H1 (cell line): ENCODE measurements around the gene RAPGEF6. TPM values are rescaled to one million over a fixed set of nuclear protein-coding genes. Genes with fewer than 3 reads are reported as not detected.

ENCODE experiments used
- CTCF ChIA-PET: fragments of 300-600 bp; sonication (Branson Sonifier 250); formaldehyde crosslinking; loops from one replicate; lab custom pipeline; 2021; ENCODE audit not compliant: partially characterized antibody; lab: Charles Lee
- POLR2A ChIA-PET: fragments of 300-600 bp; sonication (Branson Sonifier 250); formaldehyde crosslinking; loops from one replicate; lab custom pipeline; 2021; ENCODE audit warnings: inconsistent platforms; ENCODE audit not compliant: partially characterized antibody; lab: Charles Lee
- DNase-seq, 2 experiments: peaks; one replicate each; pipeline versions ENCODE4 v3.0.0 to v3.0.0-alpha.2; 2010 to 2022; ENCODE audit warnings: low spot score in 2 of 2, low read depth in 1 of 2, mixed read lengths in 1 of 2
- FAIRE-seq: peaks from 2 replicates; lab custom pipeline; 2011; peaks lifted over from hg19 to GRCh38; lab: Jason Lieb, UNC
- H2AFZ ChIP-seq: 2 replicates; pipeline ENCODE4 v1.8.1; 2012; ENCODE audit warnings: low read length, inconsistent platforms
- H2AK5ac ChIP-seq: 2 replicates; pipeline ENCODE4 v1.6.1; 2013; ENCODE audit warnings: low read depth, low read length
- H2BK120ac ChIP-seq: replicated peaks from 2 replicates; pipeline ENCODE3; 2013; ENCODE audit warnings: low read depth, low read length, inconsistent platforms
- H2BK12ac ChIP-seq: 2 replicates; pipeline ENCODE4 v1.6.1; 2013; ENCODE audit warnings: low read depth, low read length
- H2BK15ac ChIP-seq: 2 replicates; pipeline ENCODE4 v1.6.1; 2013; ENCODE audit warnings: low read length
- H2BK20ac ChIP-seq: 2 replicates; pipeline ENCODE4 v1.6.1; 2013; ENCODE audit warnings: low read length
- H2BK5ac ChIP-seq: 2 replicates; pipeline ENCODE4 v1.6.1; 2013; ENCODE audit warnings: low read depth, low read length
- H3K14ac ChIP-seq: 2 replicates; pipeline ENCODE4 v1.6.1; 2013; ENCODE audit warnings: inconsistent platforms; ENCODE audit not compliant: insufficient read length
- H3K18ac ChIP-seq: 2 replicates; pipeline ENCODE4 v1.6.1; 2013; ENCODE audit warnings: low read length; ENCODE audit errors: extremely low read depth
- H3K23ac ChIP-seq: 2 replicates; pipeline ENCODE4 v1.6.1; 2013; ENCODE audit warnings: inconsistent platforms; ENCODE audit not compliant: insufficient read length
- H3K23me2 ChIP-seq: 2 replicates; pipeline ENCODE4 v1.6.1; 2013; ENCODE audit warnings: low read depth, low read length
- H3K27ac ChIP-seq: 2 replicates; pipeline ENCODE4 v1.6.1; 2011; ENCODE audit warnings: low read depth, low read length, inconsistent platforms
- H3K27me3 ChIP-seq, 4 experiments: replicated peaks in 1 of 4; 1 replicate in 1 of 4; 2 replicates in 3 of 4; pipeline versions ENCODE4 v1.6.1 to v1.8.1; 2011 to 2013; ENCODE audit warnings: low read length in 3 of 4, mild to moderate bottlenecking in 3 of 4, inconsistent platforms in 2 of 4, mixed read lengths in 2 of 4, moderate library complexity in 1 of 4; ENCODE audit not compliant: control insufficient read depth in 3 of 4, insufficient read depth in 3 of 4; ENCODE audit errors: extremely low read depth in 1 of 4
- H3K36me3 ChIP-seq, 4 experiments: 2 replicates each; pipeline versions ENCODE4 v1.6.1 to v1.8.1; 2011 to 2013; ENCODE audit warnings: mild to moderate bottlenecking in 4 of 4, low read length in 3 of 4, moderate library complexity in 2 of 4, control low read depth in 1 of 4, inconsistent platforms in 1 of 4; ENCODE audit not compliant: insufficient read depth in 4 of 4, control insufficient read depth in 2 of 4
- H3K4ac ChIP-seq: replicated peaks from 2 replicates; pipeline ENCODE3; 2013; ENCODE audit warnings: low read length, low read depth, mixed read lengths, inconsistent platforms; ENCODE audit not compliant: insufficient read length
- H3K4me1 ChIP-seq, 4 experiments: replicated peaks in 1 of 4; 1 replicate in 1 of 4; 2 replicates in 3 of 4; pipeline versions ENCODE4 v1.6.1 to v1.8.1; 2011 to 2013; ENCODE audit warnings: low read length in 3 of 4, inconsistent platforms in 2 of 4, mixed read lengths in 1 of 4; ENCODE audit not compliant: insufficient read depth in 4 of 4, control insufficient read depth in 3 of 4
- H3K4me2 ChIP-seq, 2 experiments: 2 replicates each; pipeline versions ENCODE4 v1.6.1 to v1.8.1; 2011 to 2013; ENCODE audit warnings: low read depth in 2 of 2, low read length in 2 of 2, control low read depth in 1 of 2, inconsistent platforms in 1 of 2, mild to moderate bottlenecking in 1 of 2; ENCODE audit not compliant: insufficient read depth in 1 of 2
- H3K4me3 ChIP-seq, 4 experiments: fragments of 200-600, 300-600 bp in 1 of 4; sonication (generic), shearing (Covaris generic), sonication (Bioruptor Twin) in 1 of 4; 2 replicates each; pipeline versions ENCODE4 v1.5.1 to v1.8.1; 2011 to 2016; ENCODE audit warnings: low read length in 4 of 4, low read depth in 3 of 4, control low read depth in 2 of 4, inconsistent platforms in 2 of 4, mild to moderate bottlenecking in 2 of 4, mixed read lengths in 1 of 4, moderate library complexity in 1 of 4; ENCODE audit not compliant: insufficient read depth in 2 of 4; ENCODE audit errors: extremely low read depth in 1 of 4
- H3K56ac ChIP-seq: replicated peaks from 2 replicates; pipeline ENCODE3; 2013; ENCODE audit warnings: low read depth, mild to moderate bottlenecking, mixed read lengths, low read length, inconsistent platforms; ENCODE audit not compliant: insufficient read length
- H3K79me1 ChIP-seq: 2 replicates; pipeline ENCODE4 v1.6.1; 2013; ENCODE audit warnings: low read depth, low read length, control low read depth
- H3K79me2 ChIP-seq, 2 experiments: 2 replicates each; pipeline versions ENCODE4 v1.6.1 to v1.8.1; 2012 to 2013; ENCODE audit warnings: low read length in 2 of 2, mild to moderate bottlenecking in 2 of 2, inconsistent platforms in 1 of 2; ENCODE audit not compliant: insufficient read depth in 2 of 2, control insufficient read depth in 1 of 2
- H3K9ac ChIP-seq, 4 experiments: replicated peaks in 1 of 4; 1 replicate in 1 of 4; 2 replicates in 3 of 4; pipeline versions ENCODE4 v1.6.1 to v1.8.1; 2011 to 2013; ENCODE audit warnings: low read depth in 3 of 4, low read length in 3 of 4, control low read depth in 2 of 4, mild to moderate bottlenecking in 2 of 4, moderate library complexity in 2 of 4, inconsistent platforms in 1 of 4; ENCODE audit errors: extremely low read depth in 1 of 4
- H3K9me3 ChIP-seq, 2 experiments: 2 replicates each; pipeline versions ENCODE4 v1.6.1 to v1.8.1; 2012 to 2013; ENCODE audit warnings: mild to moderate bottlenecking in 2 of 2, moderate library complexity in 2 of 2, control low read depth in 1 of 2, inconsistent platforms in 1 of 2, low read depth in 1 of 2, low read length in 1 of 2, mixed read lengths in 1 of 2; ENCODE audit not compliant: insufficient read depth in 2 of 2
- H4K20me1 ChIP-seq, 2 experiments: replicated peaks in 1 of 2; 2 replicates each; pipeline versions ENCODE3 to v1.8.1; 2011 to 2013; ENCODE audit warnings: inconsistent platforms in 2 of 2, low read length in 2 of 2, mild to moderate bottlenecking in 1 of 2; ENCODE audit not compliant: insufficient read depth in 2 of 2, control insufficient read depth in 1 of 2
- H4K5ac ChIP-seq: 2 replicates; pipeline ENCODE4 v1.6.1; 2013; ENCODE audit warnings: low read length, low read depth, mixed read lengths, inconsistent platforms; ENCODE audit not compliant: insufficient read length
- H4K8ac ChIP-seq: 2 replicates; pipeline ENCODE4 v1.8.0; 2013; ENCODE audit warnings: mild to moderate bottlenecking, moderate library complexity, low read length, inconsistent platforms; ENCODE audit not compliant: insufficient read depth; ENCODE audit errors: extremely low read depth
- H4K91ac ChIP-seq: replicated peaks from 2 replicates; pipeline ENCODE3; 2013; ENCODE audit warnings: low read length, mixed read lengths, inconsistent platforms; ENCODE audit not compliant: insufficient read length
- ASH2L ChIP-seq: fragments of 200-600, 300-600 bp; sonication (generic); IDR thresholded peaks from one replicate; pipeline ENCODE4 v1.7.1; 2017; ENCODE audit warnings: low read length
- BCL11A ChIP-seq, 2 experiments: IDR thresholded peaks; one replicate each; pipeline ENCODE4 v1.6.1; 2011; ENCODE audit warnings: low read depth in 2 of 2, low read length in 2 of 2, mild to moderate bottlenecking in 2 of 2
- FOSL1 ChIP-seq: IDR thresholded peaks from 2 replicates; pipeline ENCODE4 v1.6.1; 2011; ENCODE audit warnings: mild to moderate bottlenecking, low read depth, low read length, moderate library complexity; ENCODE audit not compliant: insufficient read depth
- RBBP5 ChIP-seq: IDR thresholded peaks from 2 replicates; pipeline ENCODE4 v1.7.1; 2012; ENCODE audit warnings: low read depth, mild to moderate bottlenecking, inconsistent platforms, low read length, moderate library complexity, borderline replicate concordance
- RFX5 ChIP-seq: IDR thresholded peaks from 2 replicates; pipeline ENCODE4 v1.6.1; 2011; ENCODE audit warnings: low read depth, low read length, improper control_type of control experiment, borderline replicate concordance
- RNF2 ChIP-seq: fragments of 200-900, 300-1000 bp; sonication (generic); IDR thresholded peaks from 2 replicates; pipeline ENCODE4 v1.7.1; 2016; ENCODE audit warnings: borderline replicate concordance, low read depth, mild to moderate bottlenecking, antibody characterized with exemption, low read length; ENCODE audit not compliant: poor library complexity, severe bottlenecking; ENCODE audit errors: missing control alignments
- SP4 ChIP-seq: IDR thresholded peaks from 2 replicates; pipeline ENCODE4 v1.6.1; 2012; ENCODE audit warnings: low read length, inconsistent platforms
- TEAD4 ChIP-seq: IDR thresholded peaks from 2 replicates; pipeline ENCODE4 v1.6.1; 2012; ENCODE audit warnings: low read depth, low read length, inconsistent platforms, mixed read lengths
- YY1 ChIP-seq: IDR thresholded peaks from 2 replicates; pipeline ENCODE4 v1.6.1; 2011; ENCODE audit warnings: low read depth, mild to moderate bottlenecking, low read length
- ZNF274 ChIP-seq: IDR thresholded peaks from 2 replicates; pipeline ENCODE4 v1.7.0; 2012; ENCODE audit warnings: low read length, borderline replicate concordance; ENCODE audit errors: extremely low read depth
- polyA plus RNA-seq, 7 experiments: library from polyadenylated mRNA; depleted of rRNA in 3 of 7; stranded (reverse) in 5 of 7; unstranded in 2 of 7; fragments of >200 nt in 5 of 7; fragments of 200-250 nt in 2 of 7; gene quantifications; 1 replicate in 5 of 7; 2 replicates in 1 of 7; 4 replicates in 1 of 7; pipeline versions ENCODE4 v1.2.1 to v1.2.3, GENCODE V29; 2011 to 2013; ENCODE audit warnings: missing spikeins in 2 of 7, mixed read lengths in 2 of 7
- total RNA-seq: library from RNA; stranded (reverse); fragmentation: NEBNext Ultra II Directional; extraction: Animal tissue kit (Norgen Biotek cat#: 25700); gene quantifications from 2 replicates; pipeline ENCODE4 v1.2.1, GENCODE V29; 2021

Gene RAPGEF6
- total and polyA plus RNA-seq, 2 of the 8 experiments (the other 6 are each of a cell fraction or from before 2014, with no cell fraction given) = 4.8 to 20.0 TPM

DNA sequence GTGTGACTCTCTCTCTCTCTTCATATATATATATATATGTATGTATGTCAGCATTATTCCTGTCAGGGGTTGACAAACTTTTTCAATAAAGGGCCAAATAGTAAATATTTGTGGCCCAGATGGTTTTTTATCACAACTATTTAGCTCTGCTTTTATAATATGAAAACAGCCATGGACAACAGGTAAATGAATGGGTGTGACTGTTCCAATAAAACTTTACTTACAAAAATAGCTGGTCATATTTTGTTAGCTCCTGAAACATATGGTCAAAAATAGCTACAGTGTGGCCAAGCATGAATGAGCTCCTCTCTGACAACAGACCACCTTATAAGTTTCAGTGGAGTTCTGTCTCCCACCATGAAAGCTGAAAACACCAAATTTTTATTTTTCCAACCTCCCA lies 21.6 kb downstream of the RAPGEF6 start:
- H2BK5ac ChIP-seq = no peak overlapping the region
- H3K23me2 ChIP-seq = no peaks in the 10 kb centered on the region
- no peak overlapping the region for H3K14ac ChIP-seq
- FAIRE-seq (no peak), DNase-seq (no peak)
- no peaks in the 10 kb centered on the region for H3K27me3 ChIP-seq
- no peak overlapping the region for H3K23ac ChIP-seq
- POLR2A ChIA-PET = no interaction called here
- no peak overlapping the region for H3K9ac ChIP-seq
- H4K8ac ChIP-seq = no peak overlapping the region
- H2BK12ac ChIP-seq = no peak overlapping the region
- H3K4me1 ChIP-seq = peaks cover 0 to 8% (median 1%) of the 10 kb centered on the region in 4 experiments; a peak in 2 of 7 replicates
- H4K5ac ChIP-seq = no peak overlapping the region
- H3K9me3 ChIP-seq = no peaks in the 10 kb centered on the region
- peaks cover 13 to 93% of the 10 kb centered on the region in 2 experiments for H3K79me2 ChIP-seq
- no peak overlapping the region for H3K56ac ChIP-seq
- no peak overlapping the region for H2BK15ac ChIP-seq
- H3K4ac ChIP-seq = no peak overlapping the region
- peaks cover 7% of the 10 kb centered on the region for H3K79me1 ChIP-seq
- H3K27ac ChIP-seq = no peak overlapping the region
- H4K20me1 ChIP-seq = peaks cover 3 to 8% of the 10 kb centered on the region in 2 experiments
- no peak overlapping the region for H4K91ac ChIP-seq
- H3K4me2 ChIP-seq = no peak overlapping the region
- no peak overlapping the region for H2BK120ac ChIP-seq
- H2AFZ ChIP-seq = no peak overlapping the region
- no peak overlapping the region for H3K4me3 ChIP-seq
- no peak overlapping the region for H3K18ac ChIP-seq
- H2AK5ac ChIP-seq = no peak overlapping the region
- CTCF ChIA-PET = interaction anchor here (2.7 kb wide), 1 partner anchor 24 kb away, joined by 9 read pairs; no protein-coding TSS in a partner anchor
- H3K36me3 ChIP-seq = no peaks in the 10 kb centered on the region
- no peak overlapping the region for H2BK20ac ChIP-seq
- TF ChIP-seq YY1 (no peak), FOSL1 (no peak), RBBP5 (no peak), RFX5 (no peak), SP4 (no peak), TEAD4 (no peak), ZNF274 (no peak), BCL11A (IDR thresholded peaks at IDR 0.05; ENCODE audit: low read depth in 2 of 2, low read length in 2 of 2) (no peak), RNF2 (no peak), ASH2L (no peak)
